Astrocyte of the cerebellum (primary cell): ENCODE measurements around the gene PTPRC.

Experiments used
- DNase-seq: peaks from one replicate; pipeline ENCODE4 v3.0.0-alpha.2; 2011; ENCODE audit warnings: low read depth
- H3K4me3 ChIP-seq: 2 replicates; pipeline ENCODE4 v1.5.1; 2011; ENCODE audit warnings: mild to moderate bottlenecking, low read depth, low read length, moderate library complexity
- CTCF ChIP-seq: IDR thresholded peaks from 2 replicates; pipeline ENCODE4 v1.5.1; 2012; ENCODE audit warnings: low read length, low read depth, moderate library complexity, mild to moderate bottlenecking; ENCODE audit errors: missing control alignments
- in situ Hi-C: cut with HindIII; loops from 2 replicates; pipeline ENCODE4 v1.10.0; 2017; ENCODE audit warnings: low sequenced_read_pairs

The PTPRC gene

GRCh38 chr1:198649232-198649967 lies 10.6 kb downstream of the PTPRC start:
- no peak overlapping the region for H3K4me3 ChIP-seq
- in situ Hi-C loops: no loop called here
- no peak for TF ChIP-seq CTCF
- DNase-seq: no peak

DNA sequence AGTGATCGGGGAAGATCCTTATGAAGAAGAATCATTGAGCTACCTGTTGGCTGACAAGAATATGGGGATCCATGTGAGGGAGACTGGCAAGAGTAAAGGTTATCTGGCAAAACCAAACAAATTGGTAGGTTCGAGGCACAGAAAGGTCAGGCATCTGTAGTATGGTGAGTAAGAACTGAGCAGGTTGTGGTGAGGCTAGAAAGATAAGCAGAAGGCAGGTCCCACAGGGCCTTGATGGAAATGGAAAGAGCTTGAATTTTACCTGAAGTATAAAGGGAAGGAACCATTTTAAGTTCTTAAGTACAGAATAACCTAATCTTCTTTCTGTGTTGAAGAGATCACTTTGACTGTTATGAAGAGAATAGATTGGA lies 11.1 kb downstream of the PTPRC start:
- no peak for DNase-seq
- in situ Hi-C loops: no loop called here
- TF ChIP-seq CTCF: no peak
- H3K4me3 ChIP-seq: no peak overlapping the region

- DNase-seq: no peak
- in situ Hi-C loops: no loop called here
- no peak overlapping the region for H3K4me3 ChIP-seq
- TF ChIP-seq CTCF: no peak
These were observed 11.7 kb downstream of the PTPRC start for GRCh38 chr1:198650506-198650905.

GRCh38 chr1:198651650-198652400 lies 13.0 kb downstream of the PTPRC start:
- H3K4me3 ChIP-seq: no peak overlapping the region
- no peak for TF ChIP-seq CTCF
- in situ Hi-C loops: no loop called here
- no peak for DNase-seq

DNA sequence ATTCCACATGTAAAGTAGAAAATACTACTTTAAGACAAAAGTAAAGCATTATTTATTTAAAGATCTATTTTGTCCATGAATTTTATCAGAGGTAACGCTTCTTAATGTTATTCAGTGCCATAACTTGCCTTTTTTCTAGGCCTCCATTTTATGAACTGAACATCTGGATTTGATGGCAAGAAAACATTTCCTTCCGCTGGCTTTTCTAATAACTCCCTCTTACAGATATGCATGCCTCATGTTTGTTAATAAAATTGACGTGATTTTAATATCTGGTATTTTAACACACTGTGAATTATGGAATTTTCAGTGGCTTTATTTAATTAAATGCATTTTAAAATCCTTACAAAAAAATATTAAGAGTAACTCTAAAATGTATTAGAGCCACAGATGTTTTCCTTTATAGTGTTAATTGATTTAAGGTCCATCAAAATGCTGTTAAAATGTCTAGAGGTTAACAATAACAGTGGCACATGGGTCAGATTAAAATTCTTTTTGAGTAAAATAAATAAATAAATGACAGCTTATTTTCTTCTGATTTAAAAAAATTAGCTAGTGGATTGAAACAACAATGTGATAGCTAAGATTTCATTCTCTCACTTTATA lies 15.1 kb downstream of the PTPRC start:
- H3K4me3 ChIP-seq: no peak overlapping the region
- in situ Hi-C loops: no loop called here
- no peak for DNase-seq
- no peak for TF ChIP-seq CTCF

GRCh38 chr1:198655459-198656121 lies 16.8 kb downstream of the PTPRC start:
- no peak for TF ChIP-seq CTCF
- H3K4me3 ChIP-seq: no peak overlapping the region
- no peak for DNase-seq
- in situ Hi-C loops: no loop called here
